ENCODE measurements around the gene IL2RA. TPM values are rescaled to one million over a fixed set of nuclear protein-coding genes. Genes with fewer than 3 reads are reported as not detected.

The IL2RA gene
- total and polyA plus RNA-seq, 10 of the 15 experiments (the other 5 are each of a cell fraction or from before 2014, with no cell fraction given) = 2.2 to 6.0 (median 4.9) TPM

GRCh38 chr10:6008497-6009142 lies 53.5 kb downstream of the IL2RA start (continued):
- TF ChIP-seq CUX1 (IDR thresholded peaks at IDR 0.05; ENCODE audit: insufficient replicate concordance, low read depth, low read length) (no peak), IRF4 (IDR thresholded peaks at IDR 0.05; ENCODE audit: low read depth, low read length) (no peak), EED (IDR thresholded peaks at IDR 0.05; ENCODE audit: low read depth) (no peak), DPF2 (IDR thresholded peaks at IDR 0.05) (no peak), NRF1 (conservative IDR thresholded peaks at IDR 0.05; ENCODE audit: low read depth, low read length) (no peak)

GRCh38 chr10:6006991-6007390 lies 55.2 kb downstream of the IL2RA start:
- Histone ChIP-seq H2AFZ (ENCODE audit: control insufficient read depth, low read depth, low read length) (no peak overlapping the region), H3K9ac (ENCODE audit: control insufficient read depth, insufficient read depth, low read length) (no peak overlapping the region), H3K27ac (ENCODE audit: control insufficient read depth, insufficient read depth) (no peak overlapping the region), H3K36me3 (ENCODE audit: control insufficient read depth in 2 of 2, insufficient read depth in 2 of 2, low read length in 1 of 2) (no peaks in the 10 kb centered on the region), H3K4me3 (no peak overlapping the region), H3K27me3 (replicated peaks in 1 of 2; ENCODE audit: control insufficient read depth in 2 of 2, insufficient read depth in 2 of 2, low read length in 1 of 2) (no peaks in the 10 kb centered on the region), H3K9me3 (replicated peaks; ENCODE audit: control insufficient read depth, insufficient read depth, low read length) (peaks cover 5% of the 10 kb centered on the region; the same call in 2 of the 3 replicates), H3K4me2 (ENCODE audit: control insufficient read depth, insufficient read depth) (no peak overlapping the region), H3K79me2 (ENCODE audit: control insufficient read depth, insufficient read depth, low read length) (no peaks in the 10 kb centered on the region), H4K20me1 (ENCODE audit: control insufficient read depth, insufficient read depth) (no peaks in the 10 kb centered on the region), H3K4me1 (ENCODE audit: control insufficient read depth, insufficient read depth, low read length) (peaks cover 2% of the 10 kb centered on the region; the same call in 1 of the 2 replicates)
- ChIA-PET SMC1A (ENCODE audit: uncharacterized antibody, unreplicated experiment) (interaction anchor here (1.1 kb wide), 1 partner anchor 80 kb away, joined by 5 read pairs; no protein-coding TSS in a partner anchor), POLR2A (interaction anchor here (0.6 kb wide), 1 partner anchor 73 kb away, joined by 3 read pairs; no protein-coding TSS in a partner anchor), CTCF (interaction anchor here (0.5 to 5.4 kb wide), 4 partner anchors 8 to 103 kb away, joined by 3 to 24 read pairs (median 3); no protein-coding TSS in a partner anchor), RAD21 (ENCODE audit: unreplicated experiment) (no interaction called here)
- WGBS (ENCODE audit: insufficient coverage, insufficient replicate concordance, low lambda C conversion rate, missing lambda C conversion rate) = 100% methylated on average over 1 of the region's 1 CpG
- ATAC-seq = no peak
- in situ Hi-C loops (cut with MboI) (no loop called here), intact Hi-C loops (cut with micrococcal nuclease; ENCODE audit: unreplicated experiment) (no loop called here)
- no peak for FAIRE-seq
- no TSS peak for BruUV-seq (replicated peaks)
- DNase-seq (ENCODE audit: low read depth, low spot score) = no peak
- TF ChIP-seq SMARCA5 (IDR thresholded peaks at IDR 0.05) (no peak), SMAD1 (IDR thresholded peaks at IDR 0.05; ENCODE audit: low read depth, partially characterized antibody) (no peak), ZBED1 (IDR thresholded peaks at IDR 0.05; ENCODE audit: borderline replicate concordance) (no peak), PAX8 (IDR thresholded peaks at IDR 0.05) (no peak), ZNF217 (IDR thresholded peaks at IDR 0.05) (no peak), PAX5 (IDR thresholded peaks at IDR 0.05; ENCODE audit: borderline replicate concordance, low read depth, low read length) (no peak), ATF7 (IDR thresholded peaks at IDR 0.05; ENCODE audit: low read depth) (no peak), POLR2AphosphoS5 (IDR thresholded peaks at IDR 0.05; ENCODE audit: low read length) (no peak), MTA3 (IDR thresholded peaks at IDR 0.05; ENCODE audit: borderline replicate concordance, low read length) (no peak), YY1 (IDR thresholded peaks at IDR 0.05; ENCODE audit: low read depth, low read length) (no peak), ZNF274 (IDR thresholded peaks at IDR 0.05; ENCODE audit: insufficient read depth, insufficient read length) (no peak), IRF5 (IDR thresholded peaks at IDR 0.05; ENCODE audit: borderline replicate concordance) (no peak), ZNF207 (IDR thresholded peaks at IDR 0.05; ENCODE audit: borderline replicate concordance) (no peak), RBBP5 (conservative IDR thresholded peaks at IDR 0.05) (no peak), HDGF (IDR thresholded peaks at IDR 0.05) (no peak)
